ENCODE data around the gene RFX2. TPM values are rescaled to one million over a fixed set of nuclear protein-coding genes. Genes with fewer than 3 reads are reported as not detected.

The RFX2 gene
- total RNA-seq, 4 donors from 2014 or later: 12.6 to 17.3 (median 15.0) TPM

GRCh38 chr19:6138066-6138465, 27.8 kb upstream of the RFX2 start:
- DNase-seq (ENCODE audit: low spot score in 2 of 2): no peak
- 27 to 28% methylated on average over 7 of the region's 7 CpGs for WGBS, 2 donors
- Histone ChIP-seq H3K27ac (no peak overlapping the region), H3K27me3 (no peaks in the 10 kb centered on the region), H3K4me3 (no peak overlapping the region), H3K4me1 (no peaks in the 10 kb centered on the region), H3K36me3 (no peaks in the 10 kb centered on the region), H3K9me3 (no peaks in the 10 kb centered on the region)
- TF ChIP-seq POLR2A (IDR thresholded peaks at IDR 0.05) (no peak), EP300 (IDR thresholded peaks at IDR 0.05) (no peak)
- TF ChIP-seq, protein P1, sequence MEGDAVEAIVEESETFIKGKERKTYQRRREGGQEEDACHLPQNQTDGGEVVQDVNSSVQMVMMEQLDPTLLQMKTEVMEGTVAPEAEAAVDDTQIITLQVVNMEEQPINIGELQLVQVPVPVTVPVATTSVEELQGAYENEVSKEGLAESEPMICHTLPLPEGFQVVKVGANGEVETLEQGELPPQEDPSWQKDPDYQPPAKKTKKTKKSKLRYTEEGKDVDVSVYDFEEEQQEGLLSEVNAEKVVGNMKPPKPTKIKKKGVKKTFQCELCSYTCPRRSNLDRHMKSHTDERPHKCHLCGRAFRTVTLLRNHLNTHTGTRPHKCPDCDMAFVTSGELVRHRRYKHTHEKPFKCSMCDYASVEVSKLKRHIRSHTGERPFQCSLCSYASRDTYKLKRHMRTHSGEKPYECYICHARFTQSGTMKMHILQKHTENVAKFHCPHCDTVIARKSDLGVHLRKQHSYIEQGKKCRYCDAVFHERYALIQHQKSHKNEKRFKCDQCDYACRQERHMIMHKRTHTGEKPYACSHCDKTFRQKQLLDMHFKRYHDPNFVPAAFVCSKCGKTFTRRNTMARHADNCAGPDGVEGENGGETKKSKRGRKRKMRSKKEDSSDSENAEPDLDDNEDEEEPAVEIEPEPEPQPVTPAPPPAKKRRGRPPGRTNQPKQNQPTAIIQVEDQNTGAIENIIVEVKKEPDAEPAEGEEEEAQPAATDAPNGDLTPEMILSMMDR (IDR thresholded peaks at IDR 0.05): no peak

DNA sequence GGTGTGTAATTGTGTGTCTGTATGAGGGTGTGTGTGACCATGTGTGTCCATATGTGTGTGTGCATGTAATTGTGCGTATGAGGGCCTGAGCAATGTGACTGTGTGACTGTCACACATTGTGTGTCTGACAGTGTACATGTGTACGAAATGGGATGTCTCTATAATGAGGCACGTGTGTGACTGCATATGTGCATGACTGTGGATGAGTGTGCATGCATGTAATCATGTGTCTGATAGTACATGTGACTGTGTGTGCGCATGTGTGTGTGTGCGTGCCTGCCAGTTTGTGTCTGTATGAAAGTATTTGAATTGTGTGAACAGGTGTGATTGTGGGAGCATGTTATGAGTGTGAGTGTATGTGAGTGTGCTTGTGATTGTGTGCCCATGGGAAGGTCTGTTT, 22.9 kb upstream of the RFX2 start:
- Histone ChIP-seq H3K27ac (no peak overlapping the region), H3K27me3 (no peaks in the 10 kb centered on the region), H3K4me1 (no peaks in the 10 kb centered on the region), H3K36me3 (no peaks in the 10 kb centered on the region), H3K9me3 (peaks cover 0 to 3% (median 0%) of the 10 kb centered on the region in 4 donors), H3K4me3 (no peak overlapping the region)
- DNase-seq (ENCODE audit: low spot score in 2 of 2): no peak
- TF ChIP-seq EP300 (IDR thresholded peaks at IDR 0.05) (no peak), POLR2A (IDR thresholded peaks at IDR 0.05) (no peak)
- TF ChIP-seq, protein P1 (IDR thresholded peaks at IDR 0.05): no peak
- WGBS, 2 donors: 92 to 95% methylated on average over 5 of the region's 5 CpGs

GRCh38 chr19:6132482-6132881, 22.2 kb upstream of the RFX2 start:
- TF ChIP-seq, protein P1 (IDR thresholded peaks at IDR 0.05): no peak
- TF ChIP-seq EP300 (IDR thresholded peaks at IDR 0.05): no peak
- no peak for TF ChIP-seq POLR2A (IDR thresholded peaks at IDR 0.05)
- Histone ChIP-seq H3K4me1 (no peaks in the 10 kb centered on the region), H3K9me3 (peaks cover 0 to 11% (median 3%) of the 10 kb centered on the region in 4 donors), H3K27me3 (no peaks in the 10 kb centered on the region), H3K36me3 (no peaks in the 10 kb centered on the region), H3K4me3 (no peak overlapping the region), H3K27ac (no peak overlapping the region)
- DNase-seq (ENCODE audit: low spot score in 2 of 2): no peak
- WGBS, 2 donors: 81 to 94% methylated on average over 4 of the region's 4 CpGs

GRCh38 chr19:6127716-6128335, 17.5 kb upstream of the RFX2 start:
- no peak for TF ChIP-seq EP300 (IDR thresholded peaks at IDR 0.05)
- TF ChIP-seq, protein P1 (IDR thresholded peaks at IDR 0.05): no peak
- no peak for TF ChIP-seq POLR2A (IDR thresholded peaks at IDR 0.05)
- Histone ChIP-seq H3K4me1 (no peaks in the 10 kb centered on the region), H3K9me3 (peaks cover 0 to 23% (median 3%) of the 10 kb centered on the region in 4 donors), H3K27me3 (no peaks in the 10 kb centered on the region), H3K27ac (no peak overlapping the region), H3K4me3 (no peak overlapping the region), H3K36me3 (no peaks in the 10 kb centered on the region)
- DNase-seq (ENCODE audit: low spot score in 2 of 2): no peak
- WGBS, 2 donors: 87 to 92% methylated on average over 6 of the region's 6 CpGs

DNA sequence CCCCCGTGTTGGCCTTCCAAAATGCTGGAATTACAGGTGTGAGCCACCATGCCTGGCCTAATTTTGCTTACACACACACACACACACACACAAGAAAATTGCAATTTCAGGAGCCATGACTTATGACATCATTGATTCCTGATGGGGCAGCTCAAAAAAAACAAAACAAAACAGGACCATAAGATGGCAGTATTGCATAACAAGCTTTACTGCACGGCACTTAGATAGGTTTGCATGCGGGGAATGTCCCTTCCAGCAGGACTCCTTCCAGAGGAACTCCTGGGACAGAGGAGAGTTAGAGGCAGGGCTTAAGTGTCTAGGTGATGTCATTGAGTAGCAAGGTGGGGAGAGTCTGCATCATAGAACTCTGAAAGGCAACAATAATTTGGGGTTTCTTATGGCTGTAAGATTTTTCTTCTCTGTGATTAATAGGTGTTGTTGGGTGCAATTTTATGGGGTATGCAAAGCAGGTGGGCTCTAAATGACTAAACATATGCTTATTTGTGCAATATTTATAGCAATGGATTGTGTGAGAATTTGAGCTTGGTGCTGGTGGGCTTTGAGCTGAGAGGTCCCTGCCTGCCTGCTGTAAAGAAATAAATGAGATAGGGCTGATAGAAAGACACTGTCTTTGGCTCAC, 16.2 kb upstream of the RFX2 start:
- no peak for DNase-seq (ENCODE audit: low spot score in 2 of 2)
- TF ChIP-seq EP300 (IDR thresholded peaks at IDR 0.05): no peak
- TF ChIP-seq, protein P1 (IDR thresholded peaks at IDR 0.05): no peak
- TF ChIP-seq POLR2A (IDR thresholded peaks at IDR 0.05): no peak
- H3K36me3 ChIP-seq: no peaks in the 10 kb centered on the region
- H3K9me3 ChIP-seq: peaks cover 0 to 23% (median 3%) of the 10 kb centered on the region in 4 donors
- H3K27me3 ChIP-seq: no peaks in the 10 kb centered on the region
- H3K4me3 ChIP-seq: no peak overlapping the region
- WGBS, 2 donors: 51 to 53% methylated on average over 3 of the region's 3 CpGs
- no peak overlapping the region for H3K27ac ChIP-seq
- no peaks in the 10 kb centered on the region for H3K4me1 ChIP-seq
